Tibial nerve (tissue), 4 donors: Measurements from ENCODE around the gene DDX56. TPM values are rescaled to one million over a fixed set of nuclear protein-coding genes. Genes with fewer than 3 reads are reported as not detected.

Experiments used
- DNase-seq, 2 donors: peaks; one replicate each; pipeline ENCODE4 v3.0.0-alpha.2; 2019; ENCODE audit warnings: low spot score in 2 of 2
- H3K27ac ChIP-seq, 4 donors: fragments of 200-600 bp; sonication (generic) in 3 of 4; one replicate each; pipeline ENCODE4 v1.5.1; 2017 to 2019; ENCODE audit warnings: mild to moderate bottlenecking in 1 of 4
- H3K27me3 ChIP-seq, 2 donors: fragments of 200-600 bp; sonication (generic) in 1 of 2; one replicate each; pipeline versions ENCODE4 v1.5.1 to v1.6.0; 2017 to 2019
- H3K36me3 ChIP-seq, 3 donors: fragments of 200-600 bp; sonication (generic); one replicate each; pipeline ENCODE4 v1.5.1; 2018 to 2019
- H3K4me1 ChIP-seq, 4 donors: fragments of 200-600 bp; sonication (generic) in 3 of 4; one replicate each; pipeline ENCODE4 v1.5.1; 2017 to 2019
- H3K4me3 ChIP-seq, 4 donors: fragments of 200-600 bp; sonication (generic) in 3 of 4; one replicate each; pipeline ENCODE4 v1.5.1; 2017 to 2019; ENCODE audit warnings: mild to moderate bottlenecking in 1 of 4, moderate library complexity in 1 of 4
- H3K9me3 ChIP-seq, 4 donors: fragments of 200-600 bp; sonication (generic) in 3 of 4; one replicate each; pipeline ENCODE4 v1.5.1; 2017 to 2019
- CTCF ChIP-seq, 5 experiments: fragments of 200-600 bp in 3 of 5; fragments of 450-650 bp in 2 of 5; sonication (generic) in 3 of 5; IDR thresholded peaks; one replicate each; pipeline ENCODE4 v1.5.1; 2016 to 2019; ENCODE audit warnings: antibody characterized with exemption in 5 of 5, mild to moderate bottlenecking in 3 of 5, moderate library complexity in 2 of 5
- EP300 ChIP-seq, 2 donors: sonication (generic); formaldehyde crosslinking; IDR thresholded peaks; one replicate each; pipeline ENCODE4 v1.6.1; 2017; ENCODE audit warnings: antibody characterized with exemption in 2 of 2, mild to moderate bottlenecking in 1 of 2
- POLR2A ChIP-seq, 2 donors: fragments of 450-650 bp; IDR thresholded peaks; one replicate each; pipeline ENCODE4 v1.6.1; 2017; ENCODE audit warnings: antibody characterized with exemption in 2 of 2, mild to moderate bottlenecking in 2 of 2, moderate library complexity in 2 of 2
- WGBS, 2 donors: methylation state at CpG; one replicate each; pipeline ENCODE4 v1.1.5; 2018; 5-methylcytosine and 5-hydroxymethylcytosine counted together
- total RNA-seq, 4 donors: library from RNA; depleted of rRNA; stranded (reverse); fragments of >200 nt; gene quantifications; one replicate each; pipeline ENCODE4 v1.1.0, GENCODE V29; 2016

The DDX56 gene
- total RNA-seq, 4 donors from 2014 or later = 42.4 to 59.1 (median 56.5) TPM

GRCh38 chr7:44541028-44541869, 32.5 kb downstream of the DDX56 start, which contains the start of gene NPC1L1:
Gene NPC1L1 (minus strand): TSS chr7:44541330. CDS start chr7:44541259, 71 bp downstream.
- H3K27ac ChIP-seq = no peak within 1 kb of the TSS
- H3K9me3 ChIP-seq = no peaks in the 10 kb centered on the region
- WGBS, 2 donors = 63 to 65% methylated on average over 10 to 13 of the region's 20 CpGs
- H3K36me3 ChIP-seq = no peaks in the 10 kb centered on the region
- H3K4me3 ChIP-seq = no peak within 1 kb of the TSS
- no peak for DNase-seq
- no peaks in the 10 kb centered on the region for H3K27me3 ChIP-seq
- TF ChIP-seq CTCF (IDR thresholded peaks at IDR 0.05) (no peak), EP300 (IDR thresholded peaks at IDR 0.05) (no peak), POLR2A (IDR thresholded peaks at IDR 0.05) (no peak)
- H3K4me1 ChIP-seq = no peaks in the 10 kb centered on the region

GRCh38 chr7:44540592-44541027, 33.1 kb downstream of the DDX56 start:
- 89 to 90% methylated on average over 4 to 5 of the region's 5 CpGs for WGBS, 2 donors
- Histone ChIP-seq H3K27ac (no peak overlapping the region), H3K9me3 (no peaks in the 10 kb centered on the region), H3K4me1 (no peaks in the 10 kb centered on the region), H3K4me3 (no peak overlapping the region), H3K36me3 (no peaks in the 10 kb centered on the region), H3K27me3 (no peaks in the 10 kb centered on the region)
- TF ChIP-seq POLR2A (IDR thresholded peaks at IDR 0.05) (no peak), EP300 (IDR thresholded peaks at IDR 0.05) (no peak), CTCF (IDR thresholded peaks at IDR 0.05) (no peak)
- DNase-seq = no peak

GRCh38 chr7:44539669-44540506, 33.8 kb downstream of the DDX56 start:
- Histone ChIP-seq H3K4me1 (no peaks in the 10 kb centered on the region), H3K4me3 (no peak overlapping the region), H3K27me3 (no peaks in the 10 kb centered on the region), H3K36me3 (no peaks in the 10 kb centered on the region), H3K9me3 (no peaks in the 10 kb centered on the region), H3K27ac (no peak overlapping the region)
- 86 to 93% methylated on average over 22 to 24 of the region's 27 CpGs for WGBS, 2 donors
- no peak for TF ChIP-seq CTCF (IDR thresholded peaks at IDR 0.05)
- no peak for TF ChIP-seq POLR2A (IDR thresholded peaks at IDR 0.05)
- TF ChIP-seq EP300 (IDR thresholded peaks at IDR 0.05) = no peak
- DNase-seq = no peak

GRCh38 chr7:44538798-44539668, 34.7 kb downstream of the DDX56 start:
- 89 to 93% methylated on average over 26 of the region's 32 CpGs for WGBS, 2 donors
- Histone ChIP-seq H3K9me3 (no peaks in the 10 kb centered on the region), H3K36me3 (no peaks in the 10 kb centered on the region), H3K4me3 (no peak overlapping the region), H3K27ac (no peak overlapping the region), H3K4me1 (no peaks in the 10 kb centered on the region), H3K27me3 (no peaks in the 10 kb centered on the region)
- DNase-seq = no peak
- no peak for TF ChIP-seq CTCF (IDR thresholded peaks at IDR 0.05)
- TF ChIP-seq POLR2A (IDR thresholded peaks at IDR 0.05) = no peak
- no peak for TF ChIP-seq EP300 (IDR thresholded peaks at IDR 0.05)
